Measurements from ENCODE around the gene DNTT.

The DNTT gene

GRCh38 chr10:96346295-96346694 is 42.1 kb downstream of the DNTT start:
- no peak for TF ChIP-seq CTCF (IDR thresholded peaks at IDR 0.05; ENCODE audit: low read depth, low read length)
- no peak for DNase-seq (ENCODE audit: extremely low read depth, low read depth)

- TF ChIP-seq CTCF (IDR thresholded peaks at IDR 0.05; ENCODE audit: low read depth, low read length), result no peak
- no peak for DNase-seq (ENCODE audit: extremely low read depth, low read depth)
These were observed 47.8 kb downstream of the DNTT start for GRCh38 chr10:96352027-96352426.

GRCh38 chr10:96352582-96352981 is 48.3 kb downstream of the DNTT start:
- no peak for DNase-seq (ENCODE audit: extremely low read depth, low read depth)
- TF ChIP-seq CTCF (IDR thresholded peaks at IDR 0.05; ENCODE audit: low read depth, low read length), result no peak

GRCh38 chr10:96357038-96357620 is 52.9 kb downstream of the DNTT start:
- DNase-seq (ENCODE audit: extremely low read depth, low read depth), result no peak
- TF ChIP-seq CTCF (IDR thresholded peaks at IDR 0.05; ENCODE audit: low read depth, low read length), result no peak

GRCh38 chr10:96358851-96359540 is 54.8 kb downstream of the DNTT start, which contains the start of gene OPALIN:
Gene OPALIN, minus strand, starts transcription at chr10:96359002. Its CDS starts 106 bp downstream, at chr10:96358896.
- no peak for DNase-seq (ENCODE audit: extremely low read depth, low read depth)
- TF ChIP-seq CTCF (IDR thresholded peaks at IDR 0.05; ENCODE audit: low read depth, low read length), result no peak

GRCh38 chr10:96359616-96360015 is 55.4 kb downstream of the DNTT start:
- no peak for TF ChIP-seq CTCF (IDR thresholded peaks at IDR 0.05; ENCODE audit: low read depth, low read length)
- no peak for DNase-seq (ENCODE audit: extremely low read depth, low read depth)

- no peak for DNase-seq (ENCODE audit: extremely low read depth, low read depth)
- TF ChIP-seq CTCF (IDR thresholded peaks at IDR 0.05; ENCODE audit: low read depth, low read length), result no peak
These were observed 56.1 kb downstream of the DNTT start for GRCh38 chr10:96360331-96360730.

Measured in AG09319 (cell line).